ENCODE results near the gene ARID5B.

- TF ChIP-seq CTCF (conservative IDR thresholded peaks at IDR 0.05; ENCODE audit: low read depth in 2 of 2) (no peak), POLR2AphosphoS5 (IDR thresholded peaks at IDR 0.05; ENCODE audit: low read depth) (no peak), EZH2 (IDR thresholded peaks at IDR 0.05; ENCODE audit: low read depth, unreplicated experiment) (peak; percentile 15), ZNF462 (CRISPR knock-in tag; IDR thresholded peaks at IDR 0.05) (no peak), EZH2phosphoT487 (IDR thresholded peaks at IDR 0.05; ENCODE audit: unreplicated experiment) (no peak), ETS1 (IDR thresholded peaks at IDR 0.05) (no peak), JUNB (IDR thresholded peaks at IDR 0.05; ENCODE audit: unreplicated experiment) (no peak), NANOG (IDR thresholded peaks at IDR 0.05; ENCODE audit: borderline replicate concordance) (no peak), REST (IDR thresholded peaks at IDR 0.05; ENCODE audit: unreplicated experiment) (no peak), STAT1 (IDR thresholded peaks at IDR 0.05; ENCODE audit: unreplicated experiment) (no peak), CREB1 (CRISPR knock-in tag; IDR thresholded peaks at IDR 0.05; ENCODE audit: low read depth) (no peak), ZNF114 (CRISPR knock-in tag; IDR thresholded peaks at IDR 0.05) (no peak), ZNF331 (CRISPR knock-in tag; IDR thresholded peaks at IDR 0.05; ENCODE audit: low read depth) (no peak)
Measured at GRCh38 chr10:61900829-61901792, at the start of gene ARID5B.

All from GM23338 (cell line).